Measurements from ENCODE around the gene GGA2. TPM values are rescaled to one million over a fixed set of nuclear protein-coding genes. Genes with fewer than 3 reads are reported as not detected.

Gene GGA2
- total RNA-seq, 2 donors from 2014 or later = 99.4 to 116 TPM

DNA sequence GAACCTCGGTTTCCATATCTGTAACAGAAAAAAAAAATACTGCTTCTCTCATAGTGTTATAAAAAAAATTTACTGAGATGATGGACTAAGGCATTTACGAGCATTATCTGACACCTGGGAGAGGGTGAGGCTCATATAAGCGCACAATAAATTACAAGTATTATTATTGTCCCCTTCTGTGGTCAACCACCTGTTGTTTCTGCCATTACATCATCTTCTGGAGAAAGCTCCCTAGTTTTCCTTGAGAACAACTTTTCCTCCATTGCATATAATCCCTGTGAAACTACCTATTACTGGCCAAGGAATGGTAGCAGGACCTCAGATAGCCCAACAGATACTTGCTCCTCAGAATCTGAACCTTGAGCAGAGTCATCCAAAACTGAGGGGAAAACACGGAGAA lies 11.7 kb upstream of the GGA2 start:
- Histone ChIP-seq H3K4me1 (ENCODE audit: control insufficient read depth, insufficient read depth, low read length) (no peaks in the 10 kb centered on the region), H3K9me3 (ENCODE audit: control insufficient read depth, low read length) (no peaks in the 10 kb centered on the region), H3K27me3 (ENCODE audit: control insufficient read depth, insufficient read depth, low read length, poor library complexity, severe bottlenecking) (no peaks in the 10 kb centered on the region), H3K27ac (ENCODE audit: low read depth, low read length) (no peak overlapping the region), H3K36me3 (ENCODE audit: control insufficient read depth, insufficient read depth, low read length) (peaks cover 70% of the 10 kb centered on the region), H3K9ac (ENCODE audit: extremely low read depth, low read length, poor library complexity, severe bottlenecking) (no peak overlapping the region), H3K4me3 (ENCODE audit: low read length) (no peak overlapping the region)
- WGBS, 2 experiments (ENCODE audit: insufficient coverage in 1 of 2, insufficient read length in 1 of 2) = 90 to 100% methylated on average over 2 to 4 of the region's 4 CpGs
- DNase-seq = no peak
- H3K4me1 Mint-ChIP-seq = no peaks in the 10 kb centered on the region
- H3K9me3 Mint-ChIP-seq = no peaks in the 10 kb centered on the region
- no peaks in the 10 kb centered on the region for H3K27me3 Mint-ChIP-seq (ENCODE audit: insufficient read depth)
- peaks cover 67% of the 10 kb centered on the region for H3K36me3 Mint-ChIP-seq (ENCODE audit: low read depth)
- no peak overlapping the region for H3K4me3 Mint-ChIP-seq
- H3K27ac Mint-ChIP-seq = no peak overlapping the region
- TF ChIP-seq, protein P1, sequence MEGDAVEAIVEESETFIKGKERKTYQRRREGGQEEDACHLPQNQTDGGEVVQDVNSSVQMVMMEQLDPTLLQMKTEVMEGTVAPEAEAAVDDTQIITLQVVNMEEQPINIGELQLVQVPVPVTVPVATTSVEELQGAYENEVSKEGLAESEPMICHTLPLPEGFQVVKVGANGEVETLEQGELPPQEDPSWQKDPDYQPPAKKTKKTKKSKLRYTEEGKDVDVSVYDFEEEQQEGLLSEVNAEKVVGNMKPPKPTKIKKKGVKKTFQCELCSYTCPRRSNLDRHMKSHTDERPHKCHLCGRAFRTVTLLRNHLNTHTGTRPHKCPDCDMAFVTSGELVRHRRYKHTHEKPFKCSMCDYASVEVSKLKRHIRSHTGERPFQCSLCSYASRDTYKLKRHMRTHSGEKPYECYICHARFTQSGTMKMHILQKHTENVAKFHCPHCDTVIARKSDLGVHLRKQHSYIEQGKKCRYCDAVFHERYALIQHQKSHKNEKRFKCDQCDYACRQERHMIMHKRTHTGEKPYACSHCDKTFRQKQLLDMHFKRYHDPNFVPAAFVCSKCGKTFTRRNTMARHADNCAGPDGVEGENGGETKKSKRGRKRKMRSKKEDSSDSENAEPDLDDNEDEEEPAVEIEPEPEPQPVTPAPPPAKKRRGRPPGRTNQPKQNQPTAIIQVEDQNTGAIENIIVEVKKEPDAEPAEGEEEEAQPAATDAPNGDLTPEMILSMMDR (conservative IDR thresholded peaks at IDR 0.05) = no peak

GRCh38 chr16:23521037-23521743 lies 10.9 kb upstream of the GGA2 start:
- H3K27ac Mint-ChIP-seq = no peak overlapping the region
- no peak overlapping the region for H3K4me3 ChIP-seq (ENCODE audit: low read length)
- peaks cover 65% of the 10 kb centered on the region for H3K36me3 ChIP-seq (ENCODE audit: control insufficient read depth, insufficient read depth, low read length)
- 94 to 96% methylated on average over 3 of the region's 4 CpGs for WGBS, 2 experiments (ENCODE audit: insufficient coverage in 1 of 2, insufficient read length in 1 of 2)
- H3K27me3 Mint-ChIP-seq (ENCODE audit: insufficient read depth) = no peaks in the 10 kb centered on the region
- H3K9ac ChIP-seq (ENCODE audit: extremely low read depth, low read length, poor library complexity, severe bottlenecking) = no peak overlapping the region
- no peak for DNase-seq
- no peaks in the 10 kb centered on the region for H3K4me1 ChIP-seq (ENCODE audit: control insufficient read depth, insufficient read depth, low read length)
- no peaks in the 10 kb centered on the region for H3K9me3 ChIP-seq (ENCODE audit: control insufficient read depth, low read length)
- TF ChIP-seq, protein P1 (conservative IDR thresholded peaks at IDR 0.05) = no peak
- no peak overlapping the region for H3K4me3 Mint-ChIP-seq
- peaks cover 63% of the 10 kb centered on the region for H3K36me3 Mint-ChIP-seq (ENCODE audit: low read depth)
- H3K27ac ChIP-seq (ENCODE audit: low read depth, low read length) = no peak overlapping the region
- no peaks in the 10 kb centered on the region for H3K4me1 Mint-ChIP-seq
- no peaks in the 10 kb centered on the region for H3K9me3 Mint-ChIP-seq
- no peaks in the 10 kb centered on the region for H3K27me3 ChIP-seq (ENCODE audit: control insufficient read depth, insufficient read depth, low read length, poor library complexity, severe bottlenecking)

- H3K4me1 ChIP-seq (ENCODE audit: control insufficient read depth, insufficient read depth, low read length) = no peaks in the 10 kb centered on the region
- H3K36me3 ChIP-seq (ENCODE audit: control insufficient read depth, insufficient read depth, low read length) = peaks cover 64% of the 10 kb centered on the region
- H3K27me3 ChIP-seq (ENCODE audit: control insufficient read depth, insufficient read depth, low read length, poor library complexity, severe bottlenecking) = no peaks in the 10 kb centered on the region
- WGBS, 2 experiments (ENCODE audit: insufficient coverage in 1 of 2, insufficient read length in 1 of 2) = 93 to 96% methylated on average over 4 of the region's 4 CpGs
- H3K27me3 Mint-ChIP-seq (ENCODE audit: insufficient read depth) = no peaks in the 10 kb centered on the region
- no peaks in the 10 kb centered on the region for H3K9me3 Mint-ChIP-seq
- TF ChIP-seq, protein P1 (conservative IDR thresholded peaks at IDR 0.05) = no peak
- no peak overlapping the region for H3K4me3 ChIP-seq (ENCODE audit: low read length)
- no peak for DNase-seq
- H3K36me3 Mint-ChIP-seq (ENCODE audit: low read depth) = peaks cover 64% of the 10 kb centered on the region
- no peak overlapping the region for H3K27ac ChIP-seq (ENCODE audit: low read depth, low read length)
- no peaks in the 10 kb centered on the region for H3K9me3 ChIP-seq (ENCODE audit: control insufficient read depth, low read length)
- H3K9ac ChIP-seq (ENCODE audit: extremely low read depth, low read length, poor library complexity, severe bottlenecking) = no peak overlapping the region
- no peaks in the 10 kb centered on the region for H3K4me1 Mint-ChIP-seq
- no peak overlapping the region for H3K27ac Mint-ChIP-seq
- H3K4me3 Mint-ChIP-seq = no peak overlapping the region
Observed at GRCh38 chr16:23520500-23520899, 10.2 kb upstream of the GGA2 start.

Data from endodermal cell (in vitro differentiated cells).